GM21786 (cell line): Measurements from ENCODE around the gene GTPBP10.
"Not testable (repeated sequence)": the region's sequence is repeated elsewhere in the genome, so short reads cannot be mapped to it uniquely, and the experiment has no call there.

Source experiments
- ATAC-seq: cut with Tn5 transposase; IDR thresholded peaks from one replicate; pipeline ENCODE4 v1.9.1; 2021; ENCODE audit not compliant: unreplicated experiment

Gene GTPBP10

GRCh38 chr7:90350032-90350431 lies 3.5 kb downstream of the GTPBP10 start:
- not testable (repeated sequence) for ATAC-seq

DNA sequence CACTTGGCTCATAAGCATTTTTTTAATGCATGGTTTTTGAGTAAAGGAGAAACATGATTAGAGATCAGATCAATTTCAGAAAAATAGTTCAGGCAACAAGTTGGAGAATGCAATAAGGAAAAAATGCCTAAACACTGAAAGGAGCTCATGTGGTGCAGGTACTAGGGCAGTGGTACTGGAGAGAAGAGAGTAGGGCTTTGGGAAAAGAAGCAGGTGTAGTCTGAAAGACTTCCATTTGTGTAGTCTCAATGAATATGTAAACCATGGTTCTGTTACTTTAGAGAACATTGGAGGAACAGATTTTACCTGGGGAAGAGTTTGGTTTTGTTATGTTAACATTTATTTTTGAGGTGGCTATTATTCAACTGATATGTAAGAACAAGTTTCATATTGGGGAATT lies 5.5 kb downstream of the GTPBP10 start:
- no peak for ATAC-seq

- ATAC-seq: no peak
These were observed 36.9 kb downstream of the GTPBP10 start for GRCh38 chr7:90383422-90383821.

- no peak for ATAC-seq
These were observed 37.3 kb downstream of the GTPBP10 start for GRCh38 chr7:90383861-90384260.

DNA sequence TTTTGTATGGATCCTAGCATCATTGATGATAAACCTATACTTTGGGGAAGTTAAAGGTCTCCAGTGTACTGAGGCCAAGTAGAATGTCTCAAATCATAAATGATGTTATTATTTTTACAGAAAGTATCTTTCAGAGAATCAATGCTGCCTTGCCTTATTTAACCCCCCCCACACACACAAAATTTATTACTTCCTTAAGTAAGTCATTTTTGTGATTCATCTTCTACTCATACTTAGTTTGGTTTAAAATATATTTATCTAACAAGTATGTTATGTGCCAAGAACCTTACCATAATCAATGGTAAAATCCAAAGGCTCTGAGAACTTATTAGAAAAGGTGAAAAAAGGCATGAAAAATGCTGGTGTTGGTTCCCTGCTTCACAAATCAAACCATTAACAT lies 37.9 kb downstream of the GTPBP10 start:
- no peak for ATAC-seq

- ATAC-seq: no peak
These were observed 41.1 kb downstream of the GTPBP10 start for GRCh38 chr7:90387470-90388240.

DNA sequence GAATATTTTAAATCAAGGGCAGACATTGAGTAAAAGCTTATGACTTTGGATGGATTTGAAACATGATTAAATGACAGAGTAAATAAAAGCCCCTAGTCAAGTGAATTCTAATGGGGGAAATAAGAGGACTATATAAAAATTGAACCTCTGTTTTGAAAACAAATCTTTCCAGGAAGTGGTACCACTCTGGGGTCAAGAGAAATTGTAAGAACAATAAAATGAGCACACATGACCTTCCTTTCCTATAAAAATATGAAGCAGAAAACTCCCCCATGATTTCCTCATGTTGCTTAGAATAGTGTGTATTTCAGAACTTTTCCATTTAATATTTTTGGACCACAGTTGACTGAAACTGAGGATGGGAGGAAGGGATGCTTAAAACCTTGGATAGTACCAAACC lies 44.4 kb downstream of the GTPBP10 start:
- ATAC-seq: no peak

GRCh38 chr7:90391488-90391887 lies 45.0 kb downstream of the GTPBP10 start:
- no peak for ATAC-seq

DNA sequence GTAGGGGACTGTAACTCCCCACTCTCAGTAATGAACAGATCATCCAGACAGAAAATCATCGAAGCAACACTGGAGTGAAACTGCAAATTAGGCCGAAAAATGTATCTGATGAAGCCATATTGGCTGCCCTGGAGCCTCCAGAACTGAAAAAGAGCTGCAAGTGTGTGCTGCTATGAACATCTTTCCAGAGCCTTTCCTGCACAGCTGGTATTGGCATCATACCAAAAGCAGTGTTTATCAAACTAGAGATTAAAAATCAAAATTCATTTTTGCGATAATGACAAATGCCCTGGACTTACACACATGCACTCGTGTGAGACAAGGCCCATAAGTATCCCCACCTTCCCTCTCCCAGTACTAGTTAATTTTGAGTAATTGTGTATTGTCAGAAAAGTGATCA lies 49.9 kb downstream of the GTPBP10 start:
- ATAC-seq: no peak

DNA sequence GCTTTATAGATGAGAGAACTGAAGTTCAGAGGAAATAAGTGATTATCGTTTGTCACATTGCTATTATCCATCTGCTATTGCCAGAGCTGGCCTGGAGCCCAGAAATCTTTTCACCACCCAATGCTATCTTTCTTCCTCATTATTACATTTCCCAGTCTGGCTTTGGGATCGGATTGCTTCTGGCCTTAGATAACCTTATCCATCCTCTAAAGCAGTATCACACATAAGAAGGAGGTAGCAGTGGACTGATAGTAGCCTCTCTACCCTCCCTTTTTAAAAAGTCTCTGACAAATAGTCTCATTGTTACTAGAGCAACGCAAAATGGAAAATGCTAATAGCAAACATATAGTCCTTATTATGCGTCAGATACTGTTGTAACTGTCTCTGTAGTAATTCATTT lies 55.5 kb downstream of the GTPBP10 start:
- no peak for ATAC-seq

DNA sequence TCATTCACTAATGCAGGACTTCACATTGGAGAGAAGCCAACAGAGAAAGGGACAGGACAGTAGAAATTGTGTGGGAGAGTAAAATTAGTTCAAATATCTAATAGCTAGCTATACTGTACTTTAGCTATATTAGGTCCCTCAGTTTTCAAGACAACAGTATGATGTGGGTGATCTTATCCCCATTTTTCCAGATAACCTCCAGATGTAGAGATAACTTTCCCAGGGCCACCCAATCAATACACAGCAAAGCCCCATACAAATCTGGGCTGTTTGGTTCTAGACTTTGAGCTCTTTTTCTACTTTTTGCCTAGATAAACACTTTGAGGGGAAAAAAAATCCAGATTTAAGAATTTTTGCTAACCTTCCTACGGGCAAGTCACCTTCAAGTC lies 56.3 kb downstream of the GTPBP10 start:
- ATAC-seq: no peak

- peak; percentile 94 for ATAC-seq
These were observed 56.9 kb downstream of the GTPBP10 start, which contains the start of gene CLDN12 for GRCh38 chr7:90403174-90404113. Gene CLDN12, plus strand, starts transcription at chr7:90403461. Its CDS starts 9,216 bp downstream, at chr7:90412677.

GRCh38 chr7:90404777-90405176 lies 58.3 kb downstream of the GTPBP10 start:
- no peak for ATAC-seq

GRCh38 chr7:90407484-90407821 lies 60.9 kb downstream of the GTPBP10 start:
- ATAC-seq: no peak

DNA sequence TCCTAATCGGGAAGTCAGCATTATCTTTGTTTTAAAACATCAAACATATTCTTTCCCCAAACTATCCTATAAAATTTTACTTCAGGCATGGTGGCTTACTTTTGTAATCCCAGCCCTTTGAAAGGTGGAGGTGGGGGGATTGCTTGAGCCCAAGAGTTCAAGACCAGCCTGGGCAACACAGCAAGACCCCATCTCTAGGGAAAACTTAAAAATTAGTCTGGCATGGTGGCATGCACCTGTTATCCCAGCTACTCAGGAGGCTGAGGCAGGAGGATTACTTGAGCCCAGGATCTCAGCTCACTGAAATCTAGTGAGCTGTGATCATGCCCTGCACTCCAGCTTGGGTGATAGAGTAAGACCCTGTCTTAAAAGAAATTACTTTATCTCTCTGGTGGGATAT lies 61.6 kb downstream of the GTPBP10 start:
- ATAC-seq: no peak

DNA sequence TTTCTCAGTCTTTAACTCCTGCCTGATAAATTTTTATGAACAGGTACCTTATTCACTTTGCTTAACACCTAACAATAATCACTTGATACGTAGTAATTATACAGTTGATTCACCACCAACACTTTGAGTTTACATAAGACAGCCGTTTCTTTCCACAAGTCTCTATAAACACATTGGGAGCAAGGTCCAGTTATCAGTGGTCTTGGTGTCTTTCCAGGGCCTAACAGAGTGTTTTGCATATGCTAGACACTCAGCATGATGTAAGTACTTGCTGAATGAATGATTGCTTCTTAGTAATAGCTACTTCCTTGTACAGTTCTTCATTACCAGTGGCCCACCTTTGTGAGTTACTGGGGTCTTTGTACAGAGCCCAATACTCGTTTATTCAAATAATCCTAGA lies 63.2 kb downstream of the GTPBP10 start:
- ATAC-seq: no peak

GRCh38 chr7:90411510-90411909 lies 65.0 kb downstream of the GTPBP10 start:
- ATAC-seq: no peak

- ATAC-seq: no peak
These were observed 66.1 kb downstream of the GTPBP10 start for GRCh38 chr7:90412458-90413184.

GRCh38 chr7:90413185-90413528 lies 66.6 kb downstream of the GTPBP10 start:
- no peak for ATAC-seq

- ATAC-seq: no peak
These were observed 75.1 kb downstream of the GTPBP10 start for GRCh38 chr7:90421651-90422050.

- peak; percentile 95 for ATAC-seq
These were observed 78.2 kb downstream of the GTPBP10 start for GRCh38 chr7:90424720-90425119.

- no peak for ATAC-seq
These were observed 78.9 kb downstream of the GTPBP10 start for GRCh38 chr7:90425376-90425775.
